Activated naive CD8-positive, alpha-beta T cell treated with anti-CD3 and anti-CD28 coated beads for 36 hours (primary cell): Measurements from ENCODE around the gene PFKFB4. TPM values are rescaled to one million over a fixed set of nuclear protein-coding genes. Genes with fewer than 3 reads are reported as not detected.

ENCODE experiments used
- DNase-seq: peaks from one replicate; pipeline ENCODE4 v3.0.0; 2021
- H3K27ac Mint-ChIP-seq: one replicate; pipeline ENCODE4 v1.8.0; 2022; ENCODE audit warnings: mild to moderate bottlenecking, moderate library complexity, mixed read lengths
- H3K27me3 Mint-ChIP-seq: one replicate; pipeline ENCODE4 v1.8.0; 2022; ENCODE audit warnings: mild to moderate bottlenecking, mixed read lengths
- H3K36me3 Mint-ChIP-seq: one replicate; pipeline ENCODE4 v1.8.0; 2021; ENCODE audit warnings: mild to moderate bottlenecking, mixed read lengths
- H3K4me1 Mint-ChIP-seq: one replicate; pipeline ENCODE4 v1.8.0; 2021; ENCODE audit warnings: mixed read lengths
- H3K4me3 Mint-ChIP-seq: one replicate; pipeline ENCODE4 v1.8.0; 2022; ENCODE audit warnings: mild to moderate bottlenecking, moderate library complexity, mixed read lengths
- H3K9me3 Mint-ChIP-seq: one replicate; pipeline ENCODE4 v1.8.0; 2022; ENCODE audit warnings: mixed read lengths
- total RNA-seq, 2 experiments: library from RNA; stranded (reverse); gene quantifications; one replicate each; pipeline ENCODE4 v1.2.3, GENCODE V29; 2021

PFKFB4 gene
- total RNA-seq, 2 experiments from 2014 or later = 33.7 to 36.1 TPM

GRCh38 chr3:48592519-48593087 is 36.0 kb upstream of the PFKFB4 start:
- peaks cover 63% of the 10 kb centered on the region for H3K27me3 Mint-ChIP-seq
- DNase-seq = no peak

GRCh38 chr3:48591886-48592518 is 35.4 kb upstream of the PFKFB4 start:
- Mint-ChIP-seq H3K4me3 (no peak overlapping the region), H3K36me3 (no peaks in the 10 kb centered on the region), H3K27me3 (peaks cover 63% of the 10 kb centered on the region), H3K27ac (no peak overlapping the region), H3K4me1 (peaks cover 3% of the 10 kb centered on the region), H3K9me3 (no peaks in the 10 kb centered on the region)
- DNase-seq = no peak

More at GRCh38 chr3:48592519-48593087, 36.0 kb upstream of the PFKFB4 start:
- H3K4me1 Mint-ChIP-seq = peaks cover 3% of the 10 kb centered on the region
- H3K9me3 Mint-ChIP-seq = no peaks in the 10 kb centered on the region
- H3K36me3 Mint-ChIP-seq = no peaks in the 10 kb centered on the region
- no peak overlapping the region for H3K27ac Mint-ChIP-seq
- H3K4me3 Mint-ChIP-seq = no peak overlapping the region

GRCh38 chr3:48591436-48591835 is 34.8 kb upstream of the PFKFB4 start:
- Mint-ChIP-seq H3K9me3 (no peaks in the 10 kb centered on the region), H3K36me3 (no peaks in the 10 kb centered on the region), H3K4me1 (peaks cover 3% of the 10 kb centered on the region), H3K27me3 (peaks cover 63% of the 10 kb centered on the region), H3K4me3 (no peak overlapping the region), H3K27ac (no peak overlapping the region)
- DNase-seq = no peak

DNA sequence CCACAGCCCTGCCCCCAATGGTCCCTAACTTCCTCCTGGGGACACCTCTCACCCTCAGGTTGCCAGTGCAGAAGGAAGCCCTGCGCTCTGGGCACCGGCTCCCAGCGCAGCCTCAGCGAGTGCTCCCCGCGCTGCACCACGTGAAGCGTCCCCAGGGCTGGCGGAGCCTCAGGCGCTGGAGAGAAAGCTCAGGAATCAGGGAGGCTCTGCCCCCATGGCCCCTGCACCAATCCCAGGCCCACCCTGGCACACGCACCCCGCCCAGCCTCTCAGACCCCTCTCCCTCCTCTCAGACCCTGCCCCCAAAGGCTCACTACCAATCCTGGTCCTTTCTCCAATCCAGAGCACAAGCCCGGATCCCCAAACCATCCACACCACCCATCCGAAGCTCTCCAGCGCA is 31.6 kb upstream of the PFKFB4 start:
- peaks cover 36% of the 10 kb centered on the region for H3K27me3 Mint-ChIP-seq
- H3K27ac Mint-ChIP-seq = no peak overlapping the region
- no peaks in the 10 kb centered on the region for H3K36me3 Mint-ChIP-seq
- no peaks in the 10 kb centered on the region for H3K9me3 Mint-ChIP-seq
- no peaks in the 10 kb centered on the region for H3K4me1 Mint-ChIP-seq
- H3K4me3 Mint-ChIP-seq = no peak overlapping the region
- DNase-seq = no peak

DNA sequence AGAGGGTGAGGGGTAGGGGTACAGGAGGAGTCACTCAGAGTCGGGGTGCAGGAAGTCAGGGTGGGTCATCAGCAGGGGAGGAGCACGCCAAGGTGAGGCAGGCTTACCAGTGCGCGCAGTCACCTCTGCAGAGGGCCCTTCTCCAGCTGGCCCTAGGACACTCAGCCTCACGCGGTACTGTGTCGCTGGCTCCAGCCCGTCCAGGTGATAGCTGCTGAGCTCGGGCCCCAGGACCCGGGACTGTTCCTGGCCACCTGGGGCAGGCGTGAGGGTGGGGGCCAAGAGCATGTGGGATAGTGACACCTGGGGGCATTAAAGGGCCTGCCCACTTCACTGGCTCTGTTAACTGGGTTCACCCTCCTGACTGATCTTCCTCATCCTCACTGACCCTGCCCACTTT is 31.1 kb upstream of the PFKFB4 start:
- Mint-ChIP-seq H3K27ac (no peak overlapping the region), H3K36me3 (no peaks in the 10 kb centered on the region), H3K4me3 (no peak overlapping the region), H3K9me3 (no peaks in the 10 kb centered on the region), H3K4me1 (no peaks in the 10 kb centered on the region), H3K27me3 (peaks cover 30% of the 10 kb centered on the region)
- no peak for DNase-seq

DNA sequence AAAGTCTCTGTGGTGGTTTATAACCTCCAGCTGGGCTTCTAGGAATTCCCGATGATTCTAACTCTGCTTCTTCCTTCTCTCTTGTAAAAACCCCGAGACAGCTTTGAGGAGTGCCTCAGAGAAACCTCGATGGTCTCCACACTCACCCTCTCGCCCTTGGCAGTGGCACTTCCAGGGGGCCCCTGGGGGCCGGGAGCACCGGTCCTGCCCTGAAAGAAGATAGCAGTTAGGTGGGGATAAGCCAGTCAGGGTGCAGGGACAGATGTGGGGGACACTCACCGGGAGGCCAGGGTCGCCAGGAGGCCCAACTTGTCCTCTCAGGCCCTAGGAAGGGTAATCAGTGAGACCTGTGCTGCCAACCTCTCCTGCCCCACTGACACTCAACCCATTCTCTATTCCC is 28.8 kb upstream of the PFKFB4 start:
- Mint-ChIP-seq H3K36me3 (no peaks in the 10 kb centered on the region), H3K4me3 (no peak overlapping the region), H3K4me1 (no peaks in the 10 kb centered on the region), H3K27ac (no peak overlapping the region), H3K9me3 (no peaks in the 10 kb centered on the region), H3K27me3 (peaks cover 21% of the 10 kb centered on the region)
- no peak for DNase-seq

DNA sequence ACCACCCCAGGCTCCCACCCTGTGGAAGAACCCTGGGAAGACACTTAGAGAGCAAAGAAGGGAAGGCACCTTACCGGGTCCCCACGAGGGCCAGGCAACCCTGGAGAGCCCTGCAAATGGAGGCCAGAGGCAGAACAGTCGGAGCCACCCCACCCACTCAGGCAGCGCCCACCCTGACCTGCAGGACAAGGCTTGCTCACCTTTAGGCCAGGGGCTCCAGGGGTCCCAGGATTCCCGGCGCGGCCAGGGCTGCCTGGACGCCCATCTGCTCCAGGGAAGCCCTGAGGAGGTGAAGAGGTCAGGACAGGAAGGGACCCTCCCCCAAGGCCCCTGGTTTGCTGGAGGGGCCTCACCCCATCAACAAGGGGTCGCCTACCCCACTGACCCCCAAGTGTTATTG is 28.2 kb upstream of the PFKFB4 start:
- no peak overlapping the region for H3K27ac Mint-ChIP-seq
- no peaks in the 10 kb centered on the region for H3K4me1 Mint-ChIP-seq
- no peaks in the 10 kb centered on the region for H3K36me3 Mint-ChIP-seq
- no peak overlapping the region for H3K4me3 Mint-ChIP-seq
- no peak for DNase-seq
- H3K27me3 Mint-ChIP-seq = peaks cover 17% of the 10 kb centered on the region
- H3K9me3 Mint-ChIP-seq = no peaks in the 10 kb centered on the region

- no peak for DNase-seq
- H3K27ac Mint-ChIP-seq = no peak overlapping the region
- no peaks in the 10 kb centered on the region for H3K27me3 Mint-ChIP-seq
- no peak overlapping the region for H3K4me3 Mint-ChIP-seq
- no peaks in the 10 kb centered on the region for H3K4me1 Mint-ChIP-seq
- no peaks in the 10 kb centered on the region for H3K36me3 Mint-ChIP-seq
- H3K9me3 Mint-ChIP-seq = no peaks in the 10 kb centered on the region
Measured at GRCh38 chr3:48581621-48582481, 25.2 kb upstream of the PFKFB4 start.

DNA sequence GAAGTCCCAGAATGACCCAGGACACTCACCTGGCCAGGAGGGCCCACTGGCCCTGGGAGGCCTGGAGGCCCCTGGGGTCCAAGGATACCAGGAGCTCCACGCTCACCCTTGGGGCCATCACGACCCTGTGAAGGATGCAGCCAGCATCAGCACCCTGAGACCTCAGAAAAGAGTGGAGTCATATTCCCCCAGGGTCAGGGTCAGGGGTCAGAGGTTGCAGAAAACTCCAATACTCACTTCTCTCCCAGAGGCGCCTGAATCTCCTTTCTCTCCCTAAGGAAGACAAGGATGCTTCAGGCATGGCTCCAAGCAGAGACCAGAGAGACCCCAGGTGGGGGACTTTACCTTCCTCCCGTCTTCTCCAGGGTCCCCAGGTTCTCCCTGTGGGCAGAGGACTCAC is 20.0 kb upstream of the PFKFB4 start:
- no peak for DNase-seq
- Mint-ChIP-seq H3K4me3 (no peak overlapping the region), H3K27me3 (no peaks in the 10 kb centered on the region), H3K9me3 (no peaks in the 10 kb centered on the region), H3K27ac (no peak overlapping the region), H3K36me3 (no peaks in the 10 kb centered on the region), H3K4me1 (no peaks in the 10 kb centered on the region)

- Mint-ChIP-seq H3K27me3 (no peaks in the 10 kb centered on the region), H3K4me1 (no peaks in the 10 kb centered on the region), H3K36me3 (no peaks in the 10 kb centered on the region), H3K27ac (no peak overlapping the region), H3K9me3 (no peaks in the 10 kb centered on the region), H3K4me3 (no peak overlapping the region)
- DNase-seq = no peak
Measured at GRCh38 chr3:48575366-48575765, 18.8 kb upstream of the PFKFB4 start.

GRCh38 chr3:48573973-48574585 is 17.5 kb upstream of the PFKFB4 start:
- H3K9me3 Mint-ChIP-seq = no peaks in the 10 kb centered on the region
- no peak for DNase-seq
- H3K4me3 Mint-ChIP-seq = no peak overlapping the region
- no peaks in the 10 kb centered on the region for H3K27me3 Mint-ChIP-seq
- H3K27ac Mint-ChIP-seq = no peak overlapping the region
- no peaks in the 10 kb centered on the region for H3K4me1 Mint-ChIP-seq
- H3K36me3 Mint-ChIP-seq = no peaks in the 10 kb centered on the region

- no peak for DNase-seq
- no peaks in the 10 kb centered on the region for H3K4me1 Mint-ChIP-seq
- no peak overlapping the region for H3K4me3 Mint-ChIP-seq
- H3K27ac Mint-ChIP-seq = no peak overlapping the region
- H3K9me3 Mint-ChIP-seq = no peaks in the 10 kb centered on the region
- H3K27me3 Mint-ChIP-seq = no peaks in the 10 kb centered on the region
- no peaks in the 10 kb centered on the region for H3K36me3 Mint-ChIP-seq
Measured at GRCh38 chr3:48572517-48572916, 15.9 kb upstream of the PFKFB4 start.

DNA sequence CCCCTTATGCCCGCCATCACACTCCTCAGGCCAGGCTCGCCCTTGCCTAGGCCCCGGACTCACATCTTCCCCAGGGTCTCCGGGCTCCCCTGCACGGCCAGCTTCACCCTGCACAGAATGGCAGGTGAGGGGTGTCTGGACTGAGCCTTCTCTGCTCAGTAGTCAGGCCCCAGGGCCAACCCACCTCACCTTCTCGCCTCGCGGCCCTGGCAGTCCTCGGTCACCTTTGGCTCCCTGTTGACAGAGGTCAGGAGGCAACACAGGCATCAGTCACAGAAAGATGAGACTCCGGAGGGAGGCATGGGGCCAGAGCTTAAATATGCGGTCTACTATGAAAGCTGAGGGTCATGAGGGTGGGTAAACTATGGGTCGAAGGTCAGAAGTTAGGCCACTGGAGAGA is 15.3 kb upstream of the PFKFB4 start:
- Mint-ChIP-seq H3K4me3 (no peak overlapping the region), H3K27me3 (no peaks in the 10 kb centered on the region), H3K27ac (no peak overlapping the region), H3K36me3 (no peaks in the 10 kb centered on the region), H3K9me3 (no peaks in the 10 kb centered on the region), H3K4me1 (no peaks in the 10 kb centered on the region)
- no peak for DNase-seq

GRCh38 chr3:48569808-48570450 is 13.3 kb upstream of the PFKFB4 start:
- H3K4me3 Mint-ChIP-seq = no peak overlapping the region
- no peaks in the 10 kb centered on the region for H3K36me3 Mint-ChIP-seq
- no peak overlapping the region for H3K27ac Mint-ChIP-seq
- H3K27me3 Mint-ChIP-seq = no peaks in the 10 kb centered on the region
- peaks cover 6% of the 10 kb centered on the region for H3K4me1 Mint-ChIP-seq
- DNase-seq = no peak
- no peaks in the 10 kb centered on the region for H3K9me3 Mint-ChIP-seq

DNA sequence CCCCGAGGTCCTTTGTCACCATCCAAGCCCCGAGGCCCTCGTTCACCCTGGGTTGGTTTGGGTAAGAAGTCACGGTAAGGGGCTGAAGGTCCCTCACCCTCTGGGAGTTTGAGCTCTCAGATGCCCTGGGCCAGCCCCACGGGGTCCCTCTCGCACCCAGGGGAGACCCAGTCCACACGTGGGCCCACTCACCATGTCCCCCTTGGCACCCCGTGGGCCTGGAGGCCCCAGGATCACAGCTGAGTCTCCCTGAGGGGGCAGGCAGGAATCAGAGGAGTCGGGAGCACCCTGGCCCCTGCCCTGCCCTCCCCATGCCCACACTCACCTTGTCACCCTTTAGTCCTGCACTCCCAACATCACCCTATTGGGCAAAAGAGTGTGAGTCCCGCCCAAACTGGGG is 12.8 kb upstream of the PFKFB4 start:
- H3K9me3 Mint-ChIP-seq = no peaks in the 10 kb centered on the region
- H3K27ac Mint-ChIP-seq = no peak overlapping the region
- H3K4me1 Mint-ChIP-seq = peaks cover 6% of the 10 kb centered on the region
- H3K27me3 Mint-ChIP-seq = no peaks in the 10 kb centered on the region
- DNase-seq = no peak
- no peak overlapping the region for H3K4me3 Mint-ChIP-seq
- H3K36me3 Mint-ChIP-seq = no peaks in the 10 kb centered on the region
